Smooth muscle cell (in vitro differentiated cells): Measurements from ENCODE around the gene TOP2A. TPM values are rescaled to one million over a fixed set of nuclear protein-coding genes. Genes with fewer than 3 reads are reported as not detected.
A peak's percentile ranks its signal among the peaks of the same experiment; 100 is the strongest.

Source experiments
- DNase-seq: peaks from one replicate; lab custom pipeline; 2025; ENCODE audit not compliant: unreplicated experiment; lab: John Stamatoyannopoulos, UW
- H2AFZ ChIP-seq: fragments of 200-600 bp; sonication (generic); 2 replicates; pipeline ENCODE4 v1.6.0; 2016; ENCODE audit warnings: antibody characterized with exemption, low read depth, mild to moderate bottlenecking
- H3F3A ChIP-seq: fragments of 200-600 bp; sonication (generic); 2 replicates; pipeline ENCODE4 v1.6.0; 2017; ENCODE audit warnings: antibody characterized with exemption, low read depth
- H3K27ac ChIP-seq: fragments of 200-600 bp; sonication (generic); 2 replicates; pipeline ENCODE4 v1.5.1; 2016; ENCODE audit warnings: low read depth, mild to moderate bottlenecking
- H3K27me3 ChIP-seq: fragments of 200-600 bp; sonication (generic); 2 replicates; pipeline ENCODE4 v1.6.1; 2016; ENCODE audit warnings: low read depth, mild to moderate bottlenecking
- H3K36me3 ChIP-seq: fragments of 200-600 bp; sonication (generic); 2 replicates; pipeline ENCODE4 v1.5.1; 2016; ENCODE audit warnings: low read depth
- H3K4me1 ChIP-seq: fragments of 200-600 bp; sonication (generic); 2 replicates; pipeline ENCODE4 v1.5.1; 2016; ENCODE audit warnings: low read depth
- H3K4me2 ChIP-seq: fragments of 200-600 bp; sonication (generic); 2 replicates; pipeline ENCODE4 v1.6.0; 2016; ENCODE audit warnings: mild to moderate bottlenecking
- H3K4me3 ChIP-seq: fragments of 200-600 bp; sonication (generic); 2 replicates; pipeline ENCODE4 v1.5.1; 2016; ENCODE audit warnings: mild to moderate bottlenecking
- H3K79me2 ChIP-seq: fragments of 200-600 bp; sonication (generic); 2 replicates; pipeline ENCODE4 v1.6.0; 2016; ENCODE audit warnings: low read depth, mild to moderate bottlenecking
- H3K9ac ChIP-seq: fragments of 200-600 bp; sonication (generic); 2 replicates; pipeline ENCODE4 v1.6.0; 2016; ENCODE audit warnings: low read depth
- H3K9me3 ChIP-seq: fragments of 200-600 bp; sonication (generic); replicated peaks from 2 replicates; pipeline ENCODE4 v1.5.1; 2016; ENCODE audit warnings: low read depth
- H4K20me1 ChIP-seq: fragments of 200-600 bp; sonication (generic); 2 replicates; pipeline ENCODE4 v1.6.0; 2016; ENCODE audit warnings: low read depth
- whole genome bisulfite sequencing: methylation state at CpG from one replicate; pipeline ENCODE4 v1.1.7; 2016; ENCODE audit warnings: low lambda C conversion rate; 5-methylcytosine and 5-hydroxymethylcytosine counted together
- polyA plus RNA-seq: library from polyadenylated mRNA; unstranded; fragments of >200 nt; fragmentation: Nextera tagmentation; extraction: Ambion mirVana; gene quantifications from 2 replicates; pipeline ENCODE4 v1.2.1, GENCODE V29; 2016
- total RNA-seq: library from RNA; depleted of rRNA; stranded (reverse); fragments of >200 nt; gene quantifications from 2 replicates; pipeline ENCODE4 v1.2.3, GENCODE V29; 2014
- TF ChIP-seq, protein P1 (sequence below): fragments of 200-600 bp; sonication (generic); IDR thresholded peaks from 2 replicates; pipeline ENCODE4 v1.5.1; 2017; ENCODE audit warnings: borderline replicate concordance, mild to moderate bottlenecking, antibody characterized with exemption; ENCODE audit not compliant: insufficient read depth, poor library complexity, severe bottlenecking

TOP2A gene
- total and polyA plus RNA-seq, 2 experiments from 2014 or later = 26.2 to 45.5 TPM

DNA sequence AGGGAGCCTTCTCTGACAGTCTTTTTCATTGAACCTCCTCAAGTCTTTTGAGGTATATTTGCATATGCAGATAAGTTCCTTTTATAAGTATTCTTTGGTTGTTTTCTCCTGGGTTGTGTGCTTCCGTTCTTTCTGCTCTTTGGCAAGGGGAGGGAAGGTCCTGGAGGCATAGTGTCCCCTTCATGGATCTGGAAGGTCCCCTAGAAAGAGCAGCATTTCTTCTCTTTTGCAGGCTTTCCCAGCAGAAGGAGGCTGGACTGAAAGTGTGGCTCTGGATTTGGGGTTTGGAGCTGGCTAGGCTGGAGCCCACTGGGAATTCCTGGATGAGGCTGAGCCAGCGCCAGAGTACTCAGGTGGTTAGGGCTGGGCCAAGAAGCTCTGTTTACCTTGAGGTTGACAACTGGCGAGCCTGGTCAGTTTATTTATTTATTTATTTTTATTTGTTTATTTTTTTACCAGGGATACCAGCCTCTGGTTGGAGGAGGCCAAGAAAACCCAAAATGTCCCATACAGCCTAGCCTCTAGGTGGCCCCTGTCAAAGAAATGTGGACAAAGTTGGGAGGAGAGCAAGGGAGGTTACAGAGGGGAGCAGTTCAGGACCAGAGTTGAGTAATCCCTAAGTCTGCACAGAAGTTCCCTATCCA, 5.4 kb upstream of the TOP2A start:
- no peaks in the 10 kb centered on the region for H3K79me2 ChIP-seq
- no peaks in the 10 kb centered on the region for H4K20me1 ChIP-seq
- no peaks in the 10 kb centered on the region for H3K36me3 ChIP-seq
- TF ChIP-seq, protein P1, sequence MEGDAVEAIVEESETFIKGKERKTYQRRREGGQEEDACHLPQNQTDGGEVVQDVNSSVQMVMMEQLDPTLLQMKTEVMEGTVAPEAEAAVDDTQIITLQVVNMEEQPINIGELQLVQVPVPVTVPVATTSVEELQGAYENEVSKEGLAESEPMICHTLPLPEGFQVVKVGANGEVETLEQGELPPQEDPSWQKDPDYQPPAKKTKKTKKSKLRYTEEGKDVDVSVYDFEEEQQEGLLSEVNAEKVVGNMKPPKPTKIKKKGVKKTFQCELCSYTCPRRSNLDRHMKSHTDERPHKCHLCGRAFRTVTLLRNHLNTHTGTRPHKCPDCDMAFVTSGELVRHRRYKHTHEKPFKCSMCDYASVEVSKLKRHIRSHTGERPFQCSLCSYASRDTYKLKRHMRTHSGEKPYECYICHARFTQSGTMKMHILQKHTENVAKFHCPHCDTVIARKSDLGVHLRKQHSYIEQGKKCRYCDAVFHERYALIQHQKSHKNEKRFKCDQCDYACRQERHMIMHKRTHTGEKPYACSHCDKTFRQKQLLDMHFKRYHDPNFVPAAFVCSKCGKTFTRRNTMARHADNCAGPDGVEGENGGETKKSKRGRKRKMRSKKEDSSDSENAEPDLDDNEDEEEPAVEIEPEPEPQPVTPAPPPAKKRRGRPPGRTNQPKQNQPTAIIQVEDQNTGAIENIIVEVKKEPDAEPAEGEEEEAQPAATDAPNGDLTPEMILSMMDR = no peak
- H3K27me3 ChIP-seq = no peaks in the 10 kb centered on the region
- 57% methylated on average over 3 of the region's 3 CpGs for WGBS
- H3K4me1 ChIP-seq = no peaks in the 10 kb centered on the region
- no peak overlapping the region for H3K27ac ChIP-seq
- H2AFZ ChIP-seq = no peak overlapping the region
- H3K9ac ChIP-seq = no peak overlapping the region
- no peak for DNase-seq
- no peaks in the 10 kb centered on the region for H3F3A ChIP-seq
- H3K4me3 ChIP-seq = no peak overlapping the region
- no peak overlapping the region for H3K4me2 ChIP-seq
- no peaks in the 10 kb centered on the region for H3K9me3 ChIP-seq

DNA sequence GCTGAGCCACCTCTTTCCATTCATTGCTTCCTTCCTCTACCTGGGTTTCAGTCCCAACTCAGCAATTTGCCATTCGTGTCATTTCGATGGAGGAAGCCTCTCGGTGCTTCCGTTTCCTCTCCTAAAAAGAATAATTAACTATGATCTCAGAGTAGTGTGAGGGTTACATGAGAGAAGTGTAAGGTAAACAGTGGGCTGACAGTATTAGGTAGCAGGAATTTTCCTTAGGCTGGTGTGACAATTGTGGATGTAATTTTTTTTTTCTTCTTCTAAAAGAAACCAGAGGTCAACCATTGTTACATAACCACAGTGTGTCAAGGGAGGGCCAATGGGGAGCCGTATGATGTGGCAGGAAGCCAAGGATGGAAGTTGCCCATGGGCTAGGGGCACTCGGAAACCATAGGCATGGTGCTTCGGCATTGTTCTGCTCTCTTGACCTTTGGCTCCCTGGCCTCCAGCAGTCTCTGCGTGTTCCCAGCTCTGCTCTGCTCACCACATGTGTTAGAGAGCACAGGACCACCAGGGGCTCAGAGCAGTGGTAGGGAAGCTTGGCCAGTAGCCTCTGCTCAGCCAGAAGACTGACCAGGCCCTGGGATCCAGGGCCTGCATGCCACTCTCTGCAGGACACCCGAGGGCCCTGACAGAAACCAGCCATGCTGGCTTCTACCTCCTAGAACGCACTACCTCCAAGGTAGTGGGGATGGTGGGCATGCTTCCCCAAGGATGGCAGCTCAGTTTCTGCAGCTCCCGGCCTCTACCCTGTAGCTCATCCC, 2.0 kb upstream of the TOP2A start:
- 93% methylated on average over 11 of the region's 11 CpGs for WGBS
- H3K9me3 ChIP-seq = no peaks in the 10 kb centered on the region

DNA sequence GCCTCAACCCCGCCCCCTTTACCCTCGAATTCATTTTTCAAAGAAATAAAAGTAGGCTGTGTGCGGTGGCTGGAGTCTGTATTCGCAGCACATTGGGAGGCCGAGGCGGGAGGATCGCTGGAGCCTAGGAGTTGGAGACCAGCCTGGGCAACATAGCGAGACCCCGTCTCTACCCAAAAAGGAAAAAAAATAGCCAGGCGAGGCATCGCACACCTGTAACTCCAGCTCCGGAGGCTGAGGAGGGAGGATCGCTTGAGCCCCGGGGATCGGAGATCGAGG, 671 bp upstream of the TOP2A start:
- Histone ChIP-seq H3K79me2 (peaks cover 23% of the 10 kb centered on the region), H3K9me3 (no peaks in the 10 kb centered on the region), H2AFZ (peak overlapping the region; percentile 94), H3K4me1 (peaks cover 10% of the 10 kb centered on the region), H3K27me3 (no peaks in the 10 kb centered on the region), H3F3A (no peaks in the 10 kb centered on the region), H3K36me3 (no peaks in the 10 kb centered on the region), H3K27ac (peak overlapping the region; percentile 18), H3K4me2 (peak overlapping the region; percentile 87), H4K20me1 (no peaks in the 10 kb centered on the region), H3K9ac (no peak overlapping the region), H3K4me3 (peak overlapping the region; percentile 67)
- 80% methylated on average over 16 of the region's 16 CpGs for WGBS
- TF ChIP-seq, protein P1 = no peak
- DNase-seq = no peak

More for the DNA sequence above, 2.0 kb upstream of the TOP2A start:
- DNase-seq = no peak
- H3K9ac ChIP-seq = no peak overlapping the region
- H3K79me2 ChIP-seq = peaks cover 23% of the 10 kb centered on the region
- no peaks in the 10 kb centered on the region for H3F3A ChIP-seq
- H3K4me3 ChIP-seq = no peak overlapping the region
- H3K4me2 ChIP-seq = no peak overlapping the region
- no peaks in the 10 kb centered on the region for H3K27me3 ChIP-seq
- no peaks in the 10 kb centered on the region for H4K20me1 ChIP-seq
- no peak overlapping the region for H2AFZ ChIP-seq
- TF ChIP-seq, protein P1 = no peak
- no peaks in the 10 kb centered on the region for H3K36me3 ChIP-seq
- no peak overlapping the region for H3K27ac ChIP-seq
- H3K4me1 ChIP-seq = peaks cover 10% of the 10 kb centered on the region

- Histone ChIP-seq H3K27ac (no peak overlapping the region), H2AFZ (peak overlapping the region; percentile 79), H4K20me1 (no peaks in the 10 kb centered on the region), H3K4me3 (peak overlapping the region; percentile 67), H3K36me3 (no peaks in the 10 kb centered on the region), H3K79me2 (peaks cover 23% of the 10 kb centered on the region), H3K9me3 (no peaks in the 10 kb centered on the region), H3K27me3 (no peaks in the 10 kb centered on the region), H3K4me2 (peak overlapping the region; percentile 92), H3F3A (no peaks in the 10 kb centered on the region), H3K9ac (peak overlapping the region; percentile 59), H3K4me1 (peaks cover 10% of the 10 kb centered on the region)
- DNase-seq = no peak
- TF ChIP-seq, protein P1 = no peak
- under 1% methylated on average over 21 of the region's 21 CpGs for WGBS
These were observed 463 bp downstream of the TOP2A start for GRCh38 chr17:40417258-40417608.
